H1 (cell line): ENCODE measurements around the gene GRHL3. TPM values are rescaled to one million over a fixed set of nuclear protein-coding genes. Genes with fewer than 3 reads are reported as not detected.

Source experiments
- CTCF ChIA-PET: fragments of 300-600 bp; sonication (Branson Sonifier 250); formaldehyde crosslinking; loops from one replicate; lab custom pipeline; 2021; ENCODE audit not compliant: partially characterized antibody; lab: Charles Lee
- POLR2A ChIA-PET: fragments of 300-600 bp; sonication (Branson Sonifier 250); formaldehyde crosslinking; loops from one replicate; lab custom pipeline; 2021; ENCODE audit warnings: inconsistent platforms; ENCODE audit not compliant: partially characterized antibody; lab: Charles Lee
- DNase-seq, 2 experiments: peaks; one replicate each; pipeline versions ENCODE4 v3.0.0 to v3.0.0-alpha.2; 2010 to 2022; ENCODE audit warnings: low spot score in 2 of 2, low read depth in 1 of 2, mixed read lengths in 1 of 2
- FAIRE-seq: peaks from 2 replicates; lab custom pipeline; 2011; peaks lifted over from hg19 to GRCh38; lab: Jason Lieb, UNC
- H2AFZ ChIP-seq: 2 replicates; pipeline ENCODE4 v1.8.1; 2012; ENCODE audit warnings: low read length, inconsistent platforms
- H2AK5ac ChIP-seq: 2 replicates; pipeline ENCODE4 v1.6.1; 2013; ENCODE audit warnings: low read depth, low read length
- H2BK120ac ChIP-seq: replicated peaks from 2 replicates; pipeline ENCODE3; 2013; ENCODE audit warnings: low read depth, low read length, inconsistent platforms
- H2BK12ac ChIP-seq: 2 replicates; pipeline ENCODE4 v1.6.1; 2013; ENCODE audit warnings: low read depth, low read length
- H2BK15ac ChIP-seq: 2 replicates; pipeline ENCODE4 v1.6.1; 2013; ENCODE audit warnings: low read length
- H2BK20ac ChIP-seq: 2 replicates; pipeline ENCODE4 v1.6.1; 2013; ENCODE audit warnings: low read length
- H2BK5ac ChIP-seq: 2 replicates; pipeline ENCODE4 v1.6.1; 2013; ENCODE audit warnings: low read depth, low read length
- H3K14ac ChIP-seq: 2 replicates; pipeline ENCODE4 v1.6.1; 2013; ENCODE audit warnings: inconsistent platforms; ENCODE audit not compliant: insufficient read length
- H3K18ac ChIP-seq: 2 replicates; pipeline ENCODE4 v1.6.1; 2013; ENCODE audit warnings: low read length; ENCODE audit errors: extremely low read depth
- H3K23ac ChIP-seq: 2 replicates; pipeline ENCODE4 v1.6.1; 2013; ENCODE audit warnings: inconsistent platforms; ENCODE audit not compliant: insufficient read length
- H3K23me2 ChIP-seq: 2 replicates; pipeline ENCODE4 v1.6.1; 2013; ENCODE audit warnings: low read depth, low read length
- H3K27ac ChIP-seq: 2 replicates; pipeline ENCODE4 v1.6.1; 2011; ENCODE audit warnings: low read depth, low read length, inconsistent platforms
- H3K27me3 ChIP-seq, 4 experiments: replicated peaks in 1 of 4; 1 replicate in 1 of 4; 2 replicates in 3 of 4; pipeline versions ENCODE4 v1.6.1 to v1.8.1; 2011 to 2013; ENCODE audit warnings: low read length in 3 of 4, mild to moderate bottlenecking in 3 of 4, inconsistent platforms in 2 of 4, mixed read lengths in 2 of 4, moderate library complexity in 1 of 4; ENCODE audit not compliant: control insufficient read depth in 3 of 4, insufficient read depth in 3 of 4; ENCODE audit errors: extremely low read depth in 1 of 4
- H3K36me3 ChIP-seq, 4 experiments: 2 replicates each; pipeline versions ENCODE4 v1.6.1 to v1.8.1; 2011 to 2013; ENCODE audit warnings: mild to moderate bottlenecking in 4 of 4, low read length in 3 of 4, moderate library complexity in 2 of 4, control low read depth in 1 of 4, inconsistent platforms in 1 of 4; ENCODE audit not compliant: insufficient read depth in 4 of 4, control insufficient read depth in 2 of 4
- H3K4ac ChIP-seq: replicated peaks from 2 replicates; pipeline ENCODE3; 2013; ENCODE audit warnings: low read length, low read depth, mixed read lengths, inconsistent platforms; ENCODE audit not compliant: insufficient read length
- H3K4me1 ChIP-seq, 4 experiments: replicated peaks in 1 of 4; 1 replicate in 1 of 4; 2 replicates in 3 of 4; pipeline versions ENCODE4 v1.6.1 to v1.8.1; 2011 to 2013; ENCODE audit warnings: low read length in 3 of 4, inconsistent platforms in 2 of 4, mixed read lengths in 1 of 4; ENCODE audit not compliant: insufficient read depth in 4 of 4, control insufficient read depth in 3 of 4
- H3K4me2 ChIP-seq, 2 experiments: 2 replicates each; pipeline versions ENCODE4 v1.6.1 to v1.8.1; 2011 to 2013; ENCODE audit warnings: low read depth in 2 of 2, low read length in 2 of 2, control low read depth in 1 of 2, inconsistent platforms in 1 of 2, mild to moderate bottlenecking in 1 of 2; ENCODE audit not compliant: insufficient read depth in 1 of 2
- H3K4me3 ChIP-seq, 4 experiments: fragments of 200-600, 300-600 bp in 1 of 4; sonication (generic), shearing (Covaris generic), sonication (Bioruptor Twin) in 1 of 4; 2 replicates each; pipeline versions ENCODE4 v1.5.1 to v1.8.1; 2011 to 2016; ENCODE audit warnings: low read length in 4 of 4, low read depth in 3 of 4, control low read depth in 2 of 4, inconsistent platforms in 2 of 4, mild to moderate bottlenecking in 2 of 4, mixed read lengths in 1 of 4, moderate library complexity in 1 of 4; ENCODE audit not compliant: insufficient read depth in 2 of 4; ENCODE audit errors: extremely low read depth in 1 of 4
- H3K56ac ChIP-seq: replicated peaks from 2 replicates; pipeline ENCODE3; 2013; ENCODE audit warnings: low read depth, mild to moderate bottlenecking, mixed read lengths, low read length, inconsistent platforms; ENCODE audit not compliant: insufficient read length
- H3K79me1 ChIP-seq: 2 replicates; pipeline ENCODE4 v1.6.1; 2013; ENCODE audit warnings: low read depth, low read length, control low read depth
- H3K79me2 ChIP-seq, 2 experiments: 2 replicates each; pipeline versions ENCODE4 v1.6.1 to v1.8.1; 2012 to 2013; ENCODE audit warnings: low read length in 2 of 2, mild to moderate bottlenecking in 2 of 2, inconsistent platforms in 1 of 2; ENCODE audit not compliant: insufficient read depth in 2 of 2, control insufficient read depth in 1 of 2
- H3K9ac ChIP-seq, 4 experiments: replicated peaks in 1 of 4; 1 replicate in 1 of 4; 2 replicates in 3 of 4; pipeline versions ENCODE4 v1.6.1 to v1.8.1; 2011 to 2013; ENCODE audit warnings: low read depth in 3 of 4, low read length in 3 of 4, control low read depth in 2 of 4, mild to moderate bottlenecking in 2 of 4, moderate library complexity in 2 of 4, inconsistent platforms in 1 of 4; ENCODE audit errors: extremely low read depth in 1 of 4
- H3K9me3 ChIP-seq, 2 experiments: 2 replicates each; pipeline versions ENCODE4 v1.6.1 to v1.8.1; 2012 to 2013; ENCODE audit warnings: mild to moderate bottlenecking in 2 of 2, moderate library complexity in 2 of 2, control low read depth in 1 of 2, inconsistent platforms in 1 of 2, low read depth in 1 of 2, low read length in 1 of 2, mixed read lengths in 1 of 2; ENCODE audit not compliant: insufficient read depth in 2 of 2
- H4K20me1 ChIP-seq, 2 experiments: replicated peaks in 1 of 2; 2 replicates each; pipeline versions ENCODE3 to v1.8.1; 2011 to 2013; ENCODE audit warnings: inconsistent platforms in 2 of 2, low read length in 2 of 2, mild to moderate bottlenecking in 1 of 2; ENCODE audit not compliant: insufficient read depth in 2 of 2, control insufficient read depth in 1 of 2
- H4K5ac ChIP-seq: 2 replicates; pipeline ENCODE4 v1.6.1; 2013; ENCODE audit warnings: low read length, low read depth, mixed read lengths, inconsistent platforms; ENCODE audit not compliant: insufficient read length
- H4K8ac ChIP-seq: 2 replicates; pipeline ENCODE4 v1.8.0; 2013; ENCODE audit warnings: mild to moderate bottlenecking, moderate library complexity, low read length, inconsistent platforms; ENCODE audit not compliant: insufficient read depth; ENCODE audit errors: extremely low read depth
- H4K91ac ChIP-seq: replicated peaks from 2 replicates; pipeline ENCODE3; 2013; ENCODE audit warnings: low read length, mixed read lengths, inconsistent platforms; ENCODE audit not compliant: insufficient read length
- SIX5 ChIP-seq: IDR thresholded peaks from 2 replicates; pipeline ENCODE4 v1.6.1; 2011; ENCODE audit warnings: mild to moderate bottlenecking, low read depth, low read length
- WGBS, 2 experiments: shearing (Covaris generic) in 1 of 2; methylation state at CpG; one replicate each; pipeline versions ENCODE4 v1.1.6 to v1.1.7; 2013 to 2015; ENCODE audit warnings: low lambda C conversion rate in 2 of 2, mixed read lengths in 2 of 2, inconsistent platforms in 1 of 2, low coverage in 1 of 2, missing lambda C conversion rate in 1 of 2; ENCODE audit not compliant: insufficient replicate concordance in 2 of 2, insufficient coverage in 1 of 2, insufficient read length in 1 of 2; ENCODE audit errors: extremely low coverage in 1 of 2, missing lambda C conversion rate in 1 of 2; 5-methylcytosine and 5-hydroxymethylcytosine counted together
- polyA plus RNA-seq, 7 experiments: library from polyadenylated mRNA; depleted of rRNA in 3 of 7; stranded (reverse) in 5 of 7; unstranded in 2 of 7; fragments of >200 nt in 5 of 7; fragments of 200-250 nt in 2 of 7; gene quantifications; 1 replicate in 5 of 7; 2 replicates in 1 of 7; 4 replicates in 1 of 7; pipeline versions ENCODE4 v1.2.1 to v1.2.3, GENCODE V29; 2011 to 2013; ENCODE audit warnings: missing spikeins in 2 of 7, mixed read lengths in 2 of 7
- total RNA-seq: library from RNA; stranded (reverse); fragmentation: NEBNext Ultra II Directional; extraction: Animal tissue kit (Norgen Biotek cat#: 25700); gene quantifications from 2 replicates; pipeline ENCODE4 v1.2.1, GENCODE V29; 2021

GRHL3 gene
- total and polyA plus RNA-seq, 2 of the 8 experiments (the other 6 are each of a cell fraction or from before 2014, with no cell fraction given): 0.80 to 1.8 TPM

- no peaks in the 10 kb centered on the region for H4K20me1 ChIP-seq
- POLR2A ChIA-PET: no interaction called here
- CTCF ChIA-PET: interaction anchor here (0.7 to 1.6 kb wide), 5 partner anchors 9 to 133 kb away, joined by 3 to 8 read pairs (median 4); no protein-coding TSS in a partner anchor
These were observed 13.0 kb downstream of the GRHL3 start for GRCh38 chr1:24331961-24332673.

More at GRCh38 chr1:24331961-24332673, 13.0 kb downstream of the GRHL3 start:
- Histone ChIP-seq H3K4ac (no peak overlapping the region), H3K27ac (no peak overlapping the region), H3K56ac (no peak overlapping the region), H3K36me3 (peaks cover 0 to 2% (median 0%) of the 10 kb centered on the region in 4 experiments; a peak in 1 of 8 replicates), H3K79me2 (no peaks in the 10 kb centered on the region), H3K18ac (no peak overlapping the region), H2BK12ac (no peak overlapping the region), H2BK5ac (no peak overlapping the region), H3K79me1 (no peaks in the 10 kb centered on the region), H4K8ac (no peak overlapping the region), H3K4me1 (peaks cover 0 to 6% (median 3%) of the 10 kb centered on the region in 4 experiments; a peak in 4 of 7 replicates), H3K14ac (no peak overlapping the region), H3K23ac (no peak overlapping the region), H3K4me3 (no peak overlapping the region), H3K23me2 (no peaks in the 10 kb centered on the region; the same call in 1 of the 2 replicates), H4K5ac (no peak overlapping the region), H2AK5ac (no peak overlapping the region), H2BK15ac (no peak overlapping the region), H4K91ac (no peak overlapping the region), H3K4me2 (no peak overlapping the region), H2BK20ac (no peak overlapping the region), H2BK120ac (no peak overlapping the region), H2AFZ (no peak overlapping the region), H3K9ac (no peak overlapping the region), H3K9me3 (no peaks in the 10 kb centered on the region), H3K27me3 (no peaks in the 10 kb centered on the region)
- TF ChIP-seq SIX5: no peak
- WGBS, 2 experiments: 88% methylated on average over 7 of the region's 7 CpGs; no CpG with 5 or more reads in 1 of the 2 experiments
- FAIRE-seq (no peak), DNase-seq (no peak)
